PC-9 (cell line): ENCODE measurements around the gene MAGI2. TPM values are rescaled to one million over a fixed set of nuclear protein-coding genes. Genes with fewer than 3 reads are reported as not detected.

Experiments
- BruUV-seq: library from RNA; stranded (reverse); fragments of 400-500 nt; replicated peaks from 2 replicates; lab custom pipeline; 2021; lab: Mats Ljungman, UMichigan
- CTCF ChIA-PET: fragments of 300-600 bp; sonication (Branson Sonifier 250); formaldehyde crosslinking; loops from one replicate; lab custom pipeline; 2022; ENCODE audit warnings: antibody characterized with exemption; lab: Charles Lee
- POLR2A ChIA-PET: fragments of 300-600 bp; sonication (Branson Sonifier 250); formaldehyde crosslinking; loops from one replicate; lab custom pipeline; 2022; ENCODE audit warnings: antibody characterized with exemption; ENCODE audit not compliant: unreplicated experiment; lab: Charles Lee
- DNase-seq, 2 experiments: peaks; one replicate each; pipeline versions ENCODE4 v3.0.0 to v3.0.0-alpha.2; 2015 to 2022; ENCODE audit warnings: mixed read lengths in 1 of 2
- H2AFZ ChIP-seq: fragments of 200-600 bp; sonication (generic); 2 replicates; pipeline ENCODE4 v1.8.1; 2017; ENCODE audit warnings: antibody characterized with exemption
- H3F3A ChIP-seq: fragments of 200-600 bp; sonication (generic); 2 replicates; pipeline ENCODE4 v1.8.1; 2017; ENCODE audit warnings: antibody characterized with exemption, mild to moderate bottlenecking, low read depth; ENCODE audit not compliant: insufficient read depth
- H3K27ac ChIP-seq: fragments of 200-600 bp; sonication (generic); 2 replicates; pipeline ENCODE4 v1.6.1; 2016; ENCODE audit warnings: mixed run types
- H3K27me3 ChIP-seq: fragments of 200-600 bp; sonication (generic); 2 replicates; pipeline ENCODE4 v1.6.1; 2016; ENCODE audit warnings: low read depth, mixed run types; ENCODE audit not compliant: insufficient read depth
- H3K36me3 ChIP-seq: fragments of 200-600 bp; sonication (generic); 2 replicates; pipeline ENCODE4 v1.6.1; 2016; ENCODE audit warnings: low read depth, mixed run types
- H3K4me1 ChIP-seq: fragments of 200-600 bp; sonication (generic); replicated peaks from 2 replicates; pipeline ENCODE4 v1.6.1; 2016; ENCODE audit warnings: mixed run types; ENCODE audit not compliant: insufficient read depth
- H3K4me2 ChIP-seq: fragments of 200-600 bp; sonication (generic); 2 replicates; pipeline ENCODE4 v1.6.1; 2017; ENCODE audit warnings: mixed run types
- H3K4me3 ChIP-seq: fragments of 200-600 bp; sonication (generic); 2 replicates; pipeline ENCODE4 v1.6.1; 2016; ENCODE audit warnings: mixed run types
- H3K79me2 ChIP-seq: fragments of 200-600 bp; sonication (generic); 2 replicates; pipeline ENCODE4 v1.6.1; 2017; ENCODE audit warnings: low read depth, mixed run types
- H3K9me2 ChIP-seq: fragments of 200-600 bp; sonication (generic); 2 replicates; pipeline ENCODE4 v1.8.1; 2017; ENCODE audit warnings: mild to moderate bottlenecking; ENCODE audit not compliant: insufficient read depth
- H3K9me3 ChIP-seq: fragments of 200-600 bp; sonication (generic); 2 replicates; pipeline ENCODE4 v1.8.1; 2016; ENCODE audit warnings: low read depth; ENCODE audit not compliant: insufficient read depth
- H4K20me1 ChIP-seq: fragments of 200-600 bp; sonication (generic); 2 replicates; pipeline ENCODE4 v1.8.1; 2017; ENCODE audit not compliant: insufficient read depth
- CTCF ChIP-seq: fragments of 200-600 bp; sonication (generic); conservative IDR thresholded peaks from 2 replicates; pipeline ENCODE4 v1.6.1; 2017; ENCODE audit warnings: mixed run types, antibody characterized with exemption, mild to moderate bottlenecking, moderate library complexity
- EZH2 ChIP-seq: fragments of 200-600 bp; sonication (generic); IDR thresholded peaks from 2 replicates; pipeline ENCODE4 v1.8.0; 2017; ENCODE audit warnings: antibody characterized with exemption, low read depth
- intact Hi-C: fragments of 100-400 bp; cut with micrococcal nuclease; formaldehyde crosslinking; loops from one replicate; pipeline ENCODE4 v1.10.0; 2022; ENCODE audit not compliant: unreplicated experiment
- total RNA-seq: library from RNA; stranded (reverse); gene quantifications from 2 replicates; pipeline ENCODE4 v1.2.3, GENCODE V29; 2021

The MAGI2 gene
- total RNA-seq, 1 experiment from 2014 or later, result 0.92 TPM

- Histone ChIP-seq H3K36me3 (no peaks in the 10 kb centered on the region), H3K9me2 (no peaks in the 10 kb centered on the region), H3K4me1 (no peaks in the 10 kb centered on the region), H3K27ac (no peak overlapping the region), H4K20me1 (no peaks in the 10 kb centered on the region), H3F3A (no peaks in the 10 kb centered on the region), H3K4me3 (no peak overlapping the region), H3K79me2 (no peaks in the 10 kb centered on the region), H3K4me2 (no peak overlapping the region), H2AFZ (no peak overlapping the region), H3K9me3 (no peaks in the 10 kb centered on the region), H3K27me3 (no peaks in the 10 kb centered on the region)
- ChIA-PET POLR2A (no interaction called here), CTCF (no interaction called here)
- intact Hi-C loops, result no loop called here
- no TSS peak for BruUV-seq
- no peak for DNase-seq
- TF ChIP-seq EZH2, result no peak
- no peak for TF ChIP-seq CTCF
Observed at GRCh38 chr7:78904983-78905382, 548.5 kb downstream of the MAGI2 start.

- Histone ChIP-seq H3K9me2 (no peaks in the 10 kb centered on the region), H2AFZ (no peak overlapping the region), H4K20me1 (no peaks in the 10 kb centered on the region), H3K36me3 (no peaks in the 10 kb centered on the region), H3K4me3 (no peak overlapping the region), H3K9me3 (no peaks in the 10 kb centered on the region), H3K79me2 (no peaks in the 10 kb centered on the region), H3F3A (no peaks in the 10 kb centered on the region), H3K27me3 (no peaks in the 10 kb centered on the region), H3K27ac (no peak overlapping the region), H3K4me1 (no peaks in the 10 kb centered on the region), H3K4me2 (no peak overlapping the region)
- TF ChIP-seq CTCF (no peak), EZH2 (no peak)
- POLR2A ChIA-PET, result no interaction called here
- intact Hi-C loops, result no loop called here
- CTCF ChIA-PET, result no interaction called here
- no TSS peak for BruUV-seq
- no peak for DNase-seq
Observed at GRCh38 chr7:78901566-78901965, 551.9 kb downstream of the MAGI2 start.

GRCh38 chr7:78900806-78901205 lies 552.7 kb downstream of the MAGI2 start:
- BruUV-seq, result no TSS peak
- POLR2A ChIA-PET, result no interaction called here

More at GRCh38 chr7:78900806-78901205, 552.7 kb downstream of the MAGI2 start:
- H3K4me3 ChIP-seq, result no peak overlapping the region
- H3K27me3 ChIP-seq, result no peaks in the 10 kb centered on the region
- H3F3A ChIP-seq, result no peaks in the 10 kb centered on the region
- H3K27ac ChIP-seq, result no peak overlapping the region
- intact Hi-C loops, result no loop called here
- H3K4me1 ChIP-seq, result no peaks in the 10 kb centered on the region
- no peak overlapping the region for H2AFZ ChIP-seq
- H3K9me2 ChIP-seq, result no peaks in the 10 kb centered on the region
- no peaks in the 10 kb centered on the region for H3K79me2 ChIP-seq
- no peaks in the 10 kb centered on the region for H3K9me3 ChIP-seq
- CTCF ChIA-PET, result no interaction called here
- DNase-seq, result no peak
- no peaks in the 10 kb centered on the region for H4K20me1 ChIP-seq
- H3K4me2 ChIP-seq, result no peak overlapping the region
- no peaks in the 10 kb centered on the region for H3K36me3 ChIP-seq
- TF ChIP-seq EZH2 (no peak), CTCF (no peak)
